Colonic mucosa (tissue), 4 donors: ENCODE data around the gene NECAB2. TPM values are rescaled to one million over a fixed set of nuclear protein-coding genes. Genes with fewer than 3 reads are reported as not detected.

Source experiments
- DNase-seq: peaks from one replicate; pipeline ENCODE4 v3.0.0-alpha.2; 2020
- H3K27ac ChIP-seq: fragments of 200-600 bp; one replicate; pipeline ENCODE4 v1.8.0; 2021
- H3K27me3 ChIP-seq: fragments of 200-600 bp; one replicate; pipeline ENCODE4 v1.8.0; 2021
- H3K36me3 ChIP-seq: fragments of 200-600 bp; one replicate; pipeline ENCODE4 v1.8.0; 2021
- H3K4me1 ChIP-seq: fragments of 200-600 bp; one replicate; pipeline ENCODE4 v1.8.0; 2021; ENCODE audit warnings: mild to moderate bottlenecking
- H3K4me3 ChIP-seq: fragments of 200-600 bp; one replicate; pipeline ENCODE4 v1.8.0; 2021
- H3K9ac ChIP-seq, 2 donors: one replicate each; pipeline ENCODE4 v1.7.0; 2013; ENCODE audit warnings: control low read depth in 2 of 2, low read depth in 2 of 2, low read length in 2 of 2
- H3K9me3 ChIP-seq: fragments of 200-600 bp; one replicate; pipeline ENCODE4 v1.8.0; 2021
- intact Hi-C: fragments of 100-400 bp; cut with DNase I; formaldehyde crosslinking; loops from one replicate; pipeline ENCODE4 v1.14.1; 2022
- total RNA-seq, 2 donors: library from RNA; stranded (reverse); fragmentation: NEBNext Ultra II Directional in 1 of 2; extraction: Animal tissue kit (Norgen Biotek cat#: 25700) in 1 of 2; gene quantifications; one replicate each; pipeline ENCODE4 v1.2.1, GENCODE V29; 2021
- TF ChIP-seq, protein P1 (sequence below): fragments of 200-600 bp; IDR thresholded peaks from one replicate; pipeline ENCODE4 v1.8.0; 2022; ENCODE audit warnings: antibody characterized with exemption, mild to moderate bottlenecking
- donor health status: healthy.
- donor health status: DM: no; HTN: no; CAD: no.
- donor health status: DM: no; HTN: no; CAD: no.

NECAB2 gene
- total RNA-seq, 2 donors from 2014 or later: 0.25 to 0.42 TPM

DNA sequence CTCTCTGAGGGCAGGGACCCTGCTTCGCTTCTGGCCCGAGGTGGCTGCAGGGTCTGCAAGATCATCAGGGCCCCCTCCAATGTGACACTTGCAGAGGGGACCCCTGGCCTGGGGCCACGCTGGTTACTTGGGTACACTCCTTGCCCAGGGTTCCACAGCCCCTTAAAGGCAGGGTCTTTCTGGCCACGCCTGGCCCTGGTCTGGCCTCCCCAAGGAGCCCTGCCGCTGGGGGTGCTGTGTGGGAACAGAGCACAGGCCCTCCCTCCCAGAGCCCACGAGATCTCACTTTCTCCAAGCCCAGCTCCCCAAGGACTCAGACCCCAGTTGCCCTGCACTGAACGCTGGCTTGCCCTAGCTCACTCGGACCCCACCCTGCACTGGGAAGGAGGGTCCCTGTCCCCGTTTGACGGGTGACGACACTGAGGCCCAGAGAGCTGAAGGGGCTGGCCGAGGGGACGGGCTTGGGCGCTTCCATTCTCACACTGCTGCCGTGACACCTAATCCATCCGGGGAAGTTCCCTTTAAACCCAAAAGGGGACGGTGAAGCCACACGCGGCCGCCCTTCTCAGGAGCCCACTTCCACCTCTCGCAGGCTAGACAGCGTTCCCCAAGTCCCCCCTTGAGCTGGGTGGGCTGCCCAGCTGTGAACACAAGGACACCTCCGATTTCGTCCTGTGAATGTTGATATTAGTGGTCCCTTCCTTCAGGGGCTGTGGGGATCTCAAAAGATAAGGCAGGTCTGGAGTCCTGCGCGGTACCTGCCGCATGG, 41.9 kb upstream of the NECAB2 start:
- no peak overlapping the region for H3K9ac ChIP-seq
- H3K9me3 ChIP-seq: no peaks in the 10 kb centered on the region
- TF ChIP-seq, protein P1, sequence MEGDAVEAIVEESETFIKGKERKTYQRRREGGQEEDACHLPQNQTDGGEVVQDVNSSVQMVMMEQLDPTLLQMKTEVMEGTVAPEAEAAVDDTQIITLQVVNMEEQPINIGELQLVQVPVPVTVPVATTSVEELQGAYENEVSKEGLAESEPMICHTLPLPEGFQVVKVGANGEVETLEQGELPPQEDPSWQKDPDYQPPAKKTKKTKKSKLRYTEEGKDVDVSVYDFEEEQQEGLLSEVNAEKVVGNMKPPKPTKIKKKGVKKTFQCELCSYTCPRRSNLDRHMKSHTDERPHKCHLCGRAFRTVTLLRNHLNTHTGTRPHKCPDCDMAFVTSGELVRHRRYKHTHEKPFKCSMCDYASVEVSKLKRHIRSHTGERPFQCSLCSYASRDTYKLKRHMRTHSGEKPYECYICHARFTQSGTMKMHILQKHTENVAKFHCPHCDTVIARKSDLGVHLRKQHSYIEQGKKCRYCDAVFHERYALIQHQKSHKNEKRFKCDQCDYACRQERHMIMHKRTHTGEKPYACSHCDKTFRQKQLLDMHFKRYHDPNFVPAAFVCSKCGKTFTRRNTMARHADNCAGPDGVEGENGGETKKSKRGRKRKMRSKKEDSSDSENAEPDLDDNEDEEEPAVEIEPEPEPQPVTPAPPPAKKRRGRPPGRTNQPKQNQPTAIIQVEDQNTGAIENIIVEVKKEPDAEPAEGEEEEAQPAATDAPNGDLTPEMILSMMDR: no peak
- H3K36me3 ChIP-seq: no peaks in the 10 kb centered on the region
- H3K27ac ChIP-seq: no peak overlapping the region
- no peak overlapping the region for H3K4me3 ChIP-seq
- DNase-seq: no peak
- intact Hi-C loops: no loop called here
- H3K27me3 ChIP-seq: no peaks in the 10 kb centered on the region
- H3K4me1 ChIP-seq: no peaks in the 10 kb centered on the region

DNA sequence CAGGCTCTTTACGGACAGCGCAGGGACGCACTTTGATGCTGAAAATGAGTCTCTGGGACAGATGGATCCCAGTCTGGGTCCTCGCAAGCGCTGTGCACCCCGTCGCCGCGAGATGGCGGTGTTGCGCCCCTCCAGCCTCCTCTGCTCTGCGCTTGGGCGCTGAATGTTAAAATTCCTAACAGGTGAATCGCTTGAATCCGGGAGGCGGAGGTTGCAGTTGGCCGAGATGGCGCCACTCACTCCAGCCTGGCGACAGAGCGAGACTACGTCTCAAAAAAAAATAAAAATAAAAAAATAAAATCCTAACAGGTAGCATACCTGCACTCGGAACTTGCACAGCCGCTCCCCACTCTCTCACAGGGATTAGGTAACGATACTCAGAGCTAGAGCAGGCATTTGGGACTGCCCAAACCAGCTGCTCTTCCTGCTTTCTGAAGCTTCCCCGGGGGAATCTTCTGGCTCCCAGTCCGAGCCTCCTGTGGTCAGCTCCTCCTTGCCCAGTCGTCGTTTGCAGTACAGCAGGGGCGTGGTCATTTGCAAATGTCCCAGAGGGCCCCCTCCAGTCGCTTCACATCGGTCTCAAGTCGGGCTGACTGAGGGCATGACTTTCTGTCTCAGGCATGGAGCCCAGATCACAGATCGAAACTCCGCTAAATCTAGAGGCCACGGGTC, 41.2 kb upstream of the NECAB2 start:
- H3K9me3 ChIP-seq: no peaks in the 10 kb centered on the region
- H3K4me1 ChIP-seq: no peaks in the 10 kb centered on the region
- peak overlapping the region; percentile 26 for H3K4me3 ChIP-seq
- no peaks in the 10 kb centered on the region for H3K27me3 ChIP-seq
- peak; percentile 84 for DNase-seq
- intact Hi-C loops: no loop called here
- TF ChIP-seq, protein P1: peak; percentile 97
- H3K9ac ChIP-seq: no peak overlapping the region
- H3K36me3 ChIP-seq: no peaks in the 10 kb centered on the region
- peak overlapping the region; percentile 11 for H3K27ac ChIP-seq

DNA sequence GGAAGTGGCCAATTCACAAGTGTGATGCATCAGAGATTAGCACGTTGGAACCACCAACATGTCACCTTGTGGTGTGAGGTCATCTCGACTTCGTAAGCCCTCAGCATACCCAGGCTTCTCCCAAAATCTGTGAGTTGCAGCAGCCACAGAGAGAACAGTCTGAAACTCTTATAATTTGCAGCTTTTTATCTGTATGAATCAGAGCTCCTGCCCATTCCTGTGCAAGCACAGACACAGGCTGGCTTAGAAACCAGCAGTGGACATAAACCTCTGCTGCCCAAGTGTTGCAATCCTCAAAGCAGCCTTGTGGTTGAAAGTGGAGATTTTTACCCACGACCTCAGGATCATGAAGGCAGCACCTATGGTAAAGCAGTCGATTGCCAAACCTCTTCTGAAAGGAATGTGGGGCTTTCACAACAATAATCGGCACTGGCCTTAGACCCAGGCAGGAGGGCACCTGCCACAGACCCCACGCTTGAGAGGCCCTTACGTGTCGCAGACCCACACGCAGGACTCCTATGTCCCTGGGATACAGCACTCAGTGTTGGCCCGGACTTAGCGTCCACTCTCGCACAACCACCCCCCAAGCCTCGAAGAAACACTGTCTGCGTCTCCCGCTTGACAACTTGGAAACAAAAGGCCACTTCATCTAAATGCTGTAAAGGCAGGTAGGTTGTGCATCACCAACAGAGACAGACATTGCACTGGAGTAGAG, 39.5 kb upstream of the NECAB2 start:
- DNase-seq: no peak
- no peak overlapping the region for H3K9ac ChIP-seq
- no peak overlapping the region for H3K4me3 ChIP-seq
- intact Hi-C loops: no loop called here
- H3K9me3 ChIP-seq: no peaks in the 10 kb centered on the region
- TF ChIP-seq, protein P1: no peak
- H3K4me1 ChIP-seq: no peaks in the 10 kb centered on the region
- H3K36me3 ChIP-seq: no peaks in the 10 kb centered on the region
- no peak overlapping the region for H3K27ac ChIP-seq
- H3K27me3 ChIP-seq: no peaks in the 10 kb centered on the region

DNA sequence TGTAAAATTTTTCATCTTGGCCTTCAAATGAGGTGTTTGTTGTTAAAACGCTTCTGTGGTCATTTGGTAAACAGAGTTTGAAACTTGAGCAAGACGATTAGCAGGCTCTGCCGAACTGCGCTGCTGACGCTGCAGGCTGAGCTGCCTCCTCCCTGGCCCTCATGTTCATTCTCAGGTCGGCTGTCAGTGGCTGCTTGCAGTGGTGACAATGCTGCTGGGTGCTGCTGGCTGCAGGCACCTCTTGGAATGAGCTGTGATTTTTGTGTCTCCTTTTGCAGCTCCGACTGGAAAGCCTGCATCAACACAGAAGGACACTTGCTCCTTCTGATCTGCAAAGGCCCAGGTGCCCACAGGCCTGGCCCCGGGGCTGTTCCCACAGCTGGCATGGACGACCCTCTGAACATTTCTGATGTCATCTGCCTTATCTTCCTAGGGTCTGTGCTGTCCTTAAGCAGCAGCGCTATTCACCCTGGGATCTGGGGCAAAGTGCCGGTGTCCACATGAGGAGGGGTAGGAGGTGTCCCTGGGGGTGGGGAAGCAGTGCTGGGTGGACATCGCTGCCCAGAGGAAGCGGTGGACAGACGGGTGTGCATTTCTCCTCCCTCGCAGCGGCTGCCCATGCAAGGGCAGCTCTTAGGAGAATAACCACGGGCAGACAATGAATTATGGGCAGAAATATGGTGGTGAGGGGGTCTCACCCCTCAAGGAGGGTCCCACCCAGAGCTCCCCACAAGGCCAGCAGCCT, 38.1 kb upstream of the NECAB2 start:
- no peak overlapping the region for H3K9ac ChIP-seq
- H3K36me3 ChIP-seq: no peaks in the 10 kb centered on the region
- TF ChIP-seq, protein P1: no peak
- no peaks in the 10 kb centered on the region for H3K4me1 ChIP-seq
- no peak for DNase-seq
- H3K27me3 ChIP-seq: no peaks in the 10 kb centered on the region
- intact Hi-C loops: no loop called here
- H3K4me3 ChIP-seq: no peak overlapping the region
- no peaks in the 10 kb centered on the region for H3K9me3 ChIP-seq
- H3K27ac ChIP-seq: no peak overlapping the region
